ENCODE results near the gene PCNX1. TPM values are rescaled to one million over a fixed set of nuclear protein-coding genes. Genes with fewer than 3 reads are reported as not detected.

The PCNX1 gene
- total RNA-seq, 4 donors from 2014 or later = 47.1 to 73.6 (median 66.2) TPM

DNA sequence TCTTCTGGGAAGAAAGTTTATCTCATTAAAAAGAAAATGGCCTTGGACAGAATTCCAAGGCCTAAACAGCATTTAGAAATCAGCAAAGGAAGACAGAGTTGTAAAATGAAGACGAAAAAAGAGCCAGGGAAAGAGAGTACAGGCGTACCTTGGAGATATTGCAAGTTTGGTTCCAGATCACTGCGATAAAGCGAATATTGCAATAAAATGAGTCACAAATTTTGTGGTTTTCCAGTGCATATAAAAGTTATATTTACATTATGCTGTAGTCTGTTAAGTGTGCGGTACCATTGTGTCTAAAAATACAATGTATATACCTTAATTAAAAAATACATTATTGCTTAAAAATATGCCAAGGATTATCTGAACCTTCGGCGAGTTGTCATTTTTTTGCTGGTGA, 9.0 kb downstream of the PCNX1 start:
- no peak overlapping the region for H3K4me3 ChIP-seq
- no peak for TF ChIP-seq POLR2AphosphoS5 (IDR thresholded peaks at IDR 0.05)
- no peak for TF ChIP-seq EP300 (IDR thresholded peaks at IDR 0.05)
- TF ChIP-seq, protein P1, sequence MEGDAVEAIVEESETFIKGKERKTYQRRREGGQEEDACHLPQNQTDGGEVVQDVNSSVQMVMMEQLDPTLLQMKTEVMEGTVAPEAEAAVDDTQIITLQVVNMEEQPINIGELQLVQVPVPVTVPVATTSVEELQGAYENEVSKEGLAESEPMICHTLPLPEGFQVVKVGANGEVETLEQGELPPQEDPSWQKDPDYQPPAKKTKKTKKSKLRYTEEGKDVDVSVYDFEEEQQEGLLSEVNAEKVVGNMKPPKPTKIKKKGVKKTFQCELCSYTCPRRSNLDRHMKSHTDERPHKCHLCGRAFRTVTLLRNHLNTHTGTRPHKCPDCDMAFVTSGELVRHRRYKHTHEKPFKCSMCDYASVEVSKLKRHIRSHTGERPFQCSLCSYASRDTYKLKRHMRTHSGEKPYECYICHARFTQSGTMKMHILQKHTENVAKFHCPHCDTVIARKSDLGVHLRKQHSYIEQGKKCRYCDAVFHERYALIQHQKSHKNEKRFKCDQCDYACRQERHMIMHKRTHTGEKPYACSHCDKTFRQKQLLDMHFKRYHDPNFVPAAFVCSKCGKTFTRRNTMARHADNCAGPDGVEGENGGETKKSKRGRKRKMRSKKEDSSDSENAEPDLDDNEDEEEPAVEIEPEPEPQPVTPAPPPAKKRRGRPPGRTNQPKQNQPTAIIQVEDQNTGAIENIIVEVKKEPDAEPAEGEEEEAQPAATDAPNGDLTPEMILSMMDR (IDR thresholded peaks at IDR 0.05) = no peak
- no peak for TF ChIP-seq POLR2A (IDR thresholded peaks at IDR 0.05)
- H3K36me3 ChIP-seq = no peaks in the 10 kb centered on the region
- ATAC-seq = no peak
- H3K27ac ChIP-seq = no peak overlapping the region
- 94 to 96% methylated on average over 7 of the region's 7 CpGs for WGBS, 2 donors (ENCODE audit: low coverage in 1 of 2)
- H3K9me3 ChIP-seq = no peaks in the 10 kb centered on the region
- H3K27me3 ChIP-seq = no peaks in the 10 kb centered on the region
- H3K4me1 ChIP-seq = peaks cover 6 to 82% (median 7%) of the 10 kb centered on the region in 3 donors

DNA sequence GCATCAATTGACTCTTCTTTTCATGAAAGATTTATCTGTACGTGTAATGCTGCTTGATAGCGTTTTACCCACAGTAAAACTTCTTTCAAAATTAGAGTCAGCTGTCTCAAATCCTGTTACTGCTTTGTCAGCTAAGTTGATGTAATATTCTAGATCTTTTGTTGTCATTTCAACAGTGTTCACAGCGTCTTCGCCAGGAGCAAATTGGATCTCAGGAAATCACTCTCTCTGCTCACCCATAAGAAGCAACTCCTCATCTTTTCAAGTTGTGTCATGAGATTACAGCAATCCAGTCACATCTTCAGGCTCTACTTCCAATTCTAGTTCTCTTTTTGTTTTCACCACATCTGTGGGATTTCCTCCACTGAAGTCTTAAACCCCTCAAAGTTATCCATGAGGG, 9.5 kb downstream of the PCNX1 start:
- no peak for TF ChIP-seq EP300 (IDR thresholded peaks at IDR 0.05)
- TF ChIP-seq POLR2AphosphoS5 (IDR thresholded peaks at IDR 0.05) = no peak
- no peak for TF ChIP-seq POLR2A (IDR thresholded peaks at IDR 0.05)
- TF ChIP-seq, protein P1 (IDR thresholded peaks at IDR 0.05) = no peak
- Histone ChIP-seq H3K4me3 (no peak overlapping the region), H3K36me3 (no peaks in the 10 kb centered on the region), H3K9me3 (no peaks in the 10 kb centered on the region), H3K27me3 (no peaks in the 10 kb centered on the region), H3K4me1 (peaks cover 6 to 77% (median 7%) of the 10 kb centered on the region in 3 donors), H3K27ac (no peak overlapping the region)
- whole genome bisulfite sequencing, 2 donors (ENCODE audit: low coverage in 1 of 2) = 79% methylated on average over 4 of the region's 4 CpGs
- no peak for ATAC-seq

DNA sequence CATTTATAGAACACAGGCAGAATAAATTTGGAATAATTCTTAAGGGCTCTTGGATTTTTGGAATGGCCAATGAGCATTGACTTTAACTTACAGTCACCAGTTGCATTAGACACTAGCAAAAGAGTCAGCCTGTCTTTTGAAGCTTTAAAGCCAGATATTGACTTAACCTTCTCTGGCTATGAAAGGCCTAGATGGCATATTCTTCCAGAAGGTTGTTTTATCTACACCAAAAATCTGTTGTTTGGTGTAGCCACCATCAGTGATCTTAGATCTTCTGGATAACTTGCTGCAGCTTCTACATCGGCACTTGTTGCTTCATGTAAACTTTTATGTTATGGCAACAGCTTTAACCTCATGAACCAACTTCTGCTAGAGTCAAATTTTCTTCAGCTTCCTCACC, 10.4 kb downstream of the PCNX1 start:
- H3K4me3 ChIP-seq = no peak overlapping the region
- no peak overlapping the region for H3K27ac ChIP-seq
- peaks cover 5 to 69% (median 6%) of the 10 kb centered on the region in 3 donors for H3K4me1 ChIP-seq
- no peak for ATAC-seq
- no peaks in the 10 kb centered on the region for H3K27me3 ChIP-seq
- no peak for TF ChIP-seq POLR2A (IDR thresholded peaks at IDR 0.05)
- TF ChIP-seq, protein P1 (IDR thresholded peaks at IDR 0.05) = no peak
- no peak for TF ChIP-seq POLR2AphosphoS5 (IDR thresholded peaks at IDR 0.05)
- TF ChIP-seq EP300 (IDR thresholded peaks at IDR 0.05) = no peak
- WGBS, 2 donors (ENCODE audit: low coverage in 1 of 2) = 45 to 67% methylated on average over 1 of the region's 1 CpG
- H3K9me3 ChIP-seq = no peaks in the 10 kb centered on the region
- no peaks in the 10 kb centered on the region for H3K36me3 ChIP-seq

DNA sequence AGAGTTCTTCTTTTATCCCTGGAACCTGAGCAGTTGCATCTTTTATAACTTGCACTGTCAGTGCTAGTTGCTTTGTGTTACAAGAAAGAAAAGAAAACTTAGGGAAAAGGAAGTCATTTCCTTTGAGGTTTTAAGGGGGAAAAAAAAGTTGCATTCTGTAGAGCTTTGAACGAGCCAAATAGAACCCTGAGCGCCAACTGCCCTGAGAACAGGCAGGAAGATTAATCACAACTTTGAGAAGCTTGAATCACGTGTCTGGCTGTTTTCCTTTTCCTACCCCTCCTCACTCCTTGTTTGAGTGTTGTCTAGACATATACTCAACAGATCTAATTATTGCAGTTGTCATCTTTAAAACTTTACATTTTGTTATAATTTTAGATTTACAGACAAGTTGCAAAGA, 12.5 kb downstream of the PCNX1 start:
- H3K27ac ChIP-seq = no peak overlapping the region
- peaks cover 5 to 66% (median 6%) of the 10 kb centered on the region in 3 donors for H3K4me1 ChIP-seq
- no peaks in the 10 kb centered on the region for H3K36me3 ChIP-seq
- H3K9me3 ChIP-seq = no peaks in the 10 kb centered on the region
- no peak for ATAC-seq
- no peak for TF ChIP-seq POLR2A (IDR thresholded peaks at IDR 0.05)
- no peak for TF ChIP-seq POLR2AphosphoS5 (IDR thresholded peaks at IDR 0.05)
- TF ChIP-seq EP300 (IDR thresholded peaks at IDR 0.05) = no peak
- TF ChIP-seq, protein P1 (IDR thresholded peaks at IDR 0.05) = no peak
- no peak overlapping the region for H3K4me3 ChIP-seq
- H3K27me3 ChIP-seq = no peaks in the 10 kb centered on the region
- 3% methylated on average over 3 of the region's 3 CpGs for WGBS, 2 donors (ENCODE audit: low coverage in 1 of 2)

DNA sequence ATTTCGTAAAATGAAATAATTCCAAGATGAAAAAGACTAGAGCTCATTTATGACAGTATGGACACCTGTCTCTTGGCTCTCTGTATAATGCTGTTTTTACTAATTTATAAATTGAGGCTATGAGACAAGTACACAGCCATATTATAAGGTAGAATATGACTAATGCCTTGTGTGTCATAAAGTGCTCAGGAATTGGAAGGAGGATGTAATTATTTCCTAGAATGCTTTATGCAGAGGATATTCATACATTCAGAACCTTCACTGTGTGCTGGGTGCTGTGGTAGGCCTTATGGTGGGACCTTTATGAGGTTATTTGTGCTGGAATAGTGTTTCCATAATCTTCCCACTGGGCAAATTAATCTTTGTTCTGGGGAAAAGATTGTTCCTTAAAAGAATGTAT, 13.3 kb downstream of the PCNX1 start:
- TF ChIP-seq POLR2A (IDR thresholded peaks at IDR 0.05) (no peak), EP300 (IDR thresholded peaks at IDR 0.05) (no peak), POLR2AphosphoS5 (IDR thresholded peaks at IDR 0.05) (no peak)
- TF ChIP-seq, protein P1 (IDR thresholded peaks at IDR 0.05) = no peak
- no peaks in the 10 kb centered on the region for H3K9me3 ChIP-seq
- 87 to 94% methylated on average over 1 of the region's 1 CpG for WGBS, 2 donors (ENCODE audit: low coverage in 1 of 2)
- H3K27me3 ChIP-seq = no peaks in the 10 kb centered on the region
- H3K36me3 ChIP-seq = no peaks in the 10 kb centered on the region
- no peak for ATAC-seq
- peaks cover 5 to 63% (median 6%) of the 10 kb centered on the region in 3 donors for H3K4me1 ChIP-seq
- no peak overlapping the region for H3K4me3 ChIP-seq
- no peak overlapping the region for H3K27ac ChIP-seq
